Right lobe of liver (tissue), 4 donors: ENCODE measurements around the gene ZBTB39.

ENCODE experiments used
- POLR2A ChIP-seq: fragments of 450-650 bp; IDR thresholded peaks from one replicate; pipeline ENCODE4 v1.6.1; 2017; ENCODE audit warnings: antibody characterized with exemption, mild to moderate bottlenecking
- TF ChIP-seq, protein P1 (sequence below), 4 donors: fragments of 200-600 bp in 3 of 4; fragments of 450-650 bp in 1 of 4; IDR thresholded peaks; one replicate each; pipeline versions ENCODE4 v1.5.1 to v1.8.0; 2016 to 2022; ENCODE audit warnings: antibody characterized with exemption in 4 of 4, mild to moderate bottlenecking in 2 of 4
- donor health status: DM: no; HTN: no; CAD: no.
- donor health status: DM: no; HTN: no; CAD: no.
- donor health status: DM: no; HTN: yes; CAD: no.

DNA sequence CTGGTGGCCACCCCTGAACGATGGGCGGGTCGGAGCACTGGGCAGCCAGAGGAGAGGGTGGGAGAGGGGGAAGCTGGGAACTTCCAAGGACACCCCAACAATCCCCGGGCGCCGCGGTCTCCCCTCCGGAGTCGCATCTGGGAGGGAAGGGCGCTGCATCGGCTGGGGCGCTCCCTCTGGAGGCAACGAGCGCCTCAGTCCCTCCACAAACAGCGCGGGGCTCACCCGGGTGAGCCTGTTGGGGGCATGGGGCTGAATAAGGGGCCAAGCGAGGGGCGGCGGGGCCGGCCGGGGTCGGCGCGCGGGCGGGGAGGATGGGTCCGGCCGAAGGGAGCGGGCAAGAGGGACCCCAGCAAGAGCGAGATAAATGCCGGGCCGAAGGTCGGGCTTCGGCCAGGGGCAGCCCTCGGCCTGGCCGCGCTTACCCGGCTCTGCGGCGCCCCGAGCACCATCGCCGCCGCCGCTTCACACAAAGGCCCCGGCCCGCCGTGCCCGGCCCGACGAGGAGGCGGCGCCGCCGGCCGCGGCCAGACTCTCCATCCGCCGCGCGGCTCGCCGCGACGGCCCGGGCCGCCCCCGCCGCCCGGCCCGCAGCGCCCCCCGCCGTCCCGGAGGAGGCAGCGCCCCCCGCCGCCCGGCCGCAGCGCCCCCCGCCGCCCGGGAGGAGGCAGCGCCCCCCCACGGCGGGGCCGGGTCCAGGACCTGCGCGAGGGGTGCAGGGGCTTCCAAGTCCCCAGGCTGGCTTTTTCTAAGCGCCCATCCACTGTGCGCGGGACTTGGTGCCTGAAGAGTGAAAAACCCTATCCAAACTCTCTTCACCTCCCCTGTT is at the start of gene ZBTB39:
- TF ChIP-seq, protein P1, sequence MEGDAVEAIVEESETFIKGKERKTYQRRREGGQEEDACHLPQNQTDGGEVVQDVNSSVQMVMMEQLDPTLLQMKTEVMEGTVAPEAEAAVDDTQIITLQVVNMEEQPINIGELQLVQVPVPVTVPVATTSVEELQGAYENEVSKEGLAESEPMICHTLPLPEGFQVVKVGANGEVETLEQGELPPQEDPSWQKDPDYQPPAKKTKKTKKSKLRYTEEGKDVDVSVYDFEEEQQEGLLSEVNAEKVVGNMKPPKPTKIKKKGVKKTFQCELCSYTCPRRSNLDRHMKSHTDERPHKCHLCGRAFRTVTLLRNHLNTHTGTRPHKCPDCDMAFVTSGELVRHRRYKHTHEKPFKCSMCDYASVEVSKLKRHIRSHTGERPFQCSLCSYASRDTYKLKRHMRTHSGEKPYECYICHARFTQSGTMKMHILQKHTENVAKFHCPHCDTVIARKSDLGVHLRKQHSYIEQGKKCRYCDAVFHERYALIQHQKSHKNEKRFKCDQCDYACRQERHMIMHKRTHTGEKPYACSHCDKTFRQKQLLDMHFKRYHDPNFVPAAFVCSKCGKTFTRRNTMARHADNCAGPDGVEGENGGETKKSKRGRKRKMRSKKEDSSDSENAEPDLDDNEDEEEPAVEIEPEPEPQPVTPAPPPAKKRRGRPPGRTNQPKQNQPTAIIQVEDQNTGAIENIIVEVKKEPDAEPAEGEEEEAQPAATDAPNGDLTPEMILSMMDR (IDR thresholded peaks at IDR 0.05), result peak; percentile 50 to 78 (median 58)
- TF ChIP-seq POLR2A, result peak; percentile 34
